Mesendoderm (in vitro differentiated cells): ENCODE measurements around the gene DISC1.
"Not testable (repeated sequence)": the region's sequence is repeated elsewhere in the genome, so short reads cannot be mapped to it uniquely, and the experiment has no call there.

Experiments
- DNase-seq: peaks from one replicate; pipeline ENCODE4 v3.0.0; 2013
- H2AK5ac ChIP-seq: 2 replicates; pipeline ENCODE4 v1.6.1; 2013; ENCODE audit warnings: low read length, inconsistent platforms
- H2BK120ac ChIP-seq: 2 replicates; pipeline ENCODE4 v1.6.1; 2013; ENCODE audit warnings: low read depth, mild to moderate bottlenecking, low read length, moderate library complexity, mixed read lengths
- H2BK15ac ChIP-seq: replicated peaks from 2 replicates; pipeline ENCODE4 v1.6.1; 2013; ENCODE audit warnings: low read depth, mild to moderate bottlenecking, moderate library complexity
- H2BK5ac ChIP-seq: 2 replicates; pipeline ENCODE4 v1.6.1; 2013; ENCODE audit warnings: low read length, inconsistent platforms
- H3K18ac ChIP-seq: 2 replicates; pipeline ENCODE4 v1.6.1; 2013; ENCODE audit warnings: mild to moderate bottlenecking, low read length, mixed read lengths
- H3K23ac ChIP-seq: one replicate; pipeline ENCODE4 v1.6.1; 2013; ENCODE audit warnings: low read length
- H3K27ac ChIP-seq: 2 replicates; pipeline ENCODE4 v1.5.1; 2013; ENCODE audit warnings: low read depth, mild to moderate bottlenecking, inconsistent platforms, low read length, moderate library complexity
- H3K27me3 ChIP-seq: 2 replicates; pipeline ENCODE4 v1.6.1; 2013; ENCODE audit warnings: low read length, control low read depth, mild to moderate bottlenecking, inconsistent platforms; ENCODE audit not compliant: insufficient read depth, poor library complexity
- H3K36me3 ChIP-seq: 2 replicates; pipeline ENCODE4 v1.6.1; 2013; ENCODE audit warnings: low read length, inconsistent platforms; ENCODE audit not compliant: control insufficient read depth, insufficient read depth
- H3K4ac ChIP-seq: one replicate; pipeline ENCODE4 v1.6.1; 2013; ENCODE audit warnings: low read depth, mild to moderate bottlenecking, low read length, moderate library complexity
- H3K4me1 ChIP-seq: 2 replicates; pipeline ENCODE4 v1.6.1; 2013; ENCODE audit warnings: low read depth, low read length, inconsistent platforms; ENCODE audit not compliant: control insufficient read depth
- H3K4me2 ChIP-seq: 2 replicates; pipeline ENCODE4 v1.6.1; 2013; ENCODE audit warnings: low read length
- H3K4me3 ChIP-seq: 2 replicates; pipeline ENCODE4 v1.5.1; 2013; ENCODE audit warnings: mild to moderate bottlenecking, low read length
- H3K56ac ChIP-seq: one replicate; pipeline ENCODE4 v1.6.1; 2013; ENCODE audit warnings: low read length
- H3K79me1 ChIP-seq: 2 replicates; pipeline ENCODE4 v1.6.1; 2013; ENCODE audit warnings: low read length, inconsistent platforms
- H3K79me2 ChIP-seq: 2 replicates; pipeline ENCODE4 v1.6.1; 2013; ENCODE audit warnings: mild to moderate bottlenecking, low read length; ENCODE audit not compliant: control insufficient read depth, insufficient read depth
- H3K9ac ChIP-seq: 2 replicates; pipeline ENCODE4 v1.6.1; 2013; ENCODE audit warnings: low read length, inconsistent platforms
- H4K5ac ChIP-seq: one replicate; pipeline ENCODE4 v1.6.1; 2013; ENCODE audit warnings: low read length
- H4K8ac ChIP-seq: one replicate; pipeline ENCODE4 v1.6.1; 2013; ENCODE audit warnings: low read depth, mild to moderate bottlenecking, control low read depth, low read length, moderate library complexity
- WGBS: extraction: QIAGEN DNeasy Blood & Tissue Kit; methylation state at CpG from one replicate; pipeline ENCODE4 v1.1.7; 2013; ENCODE audit warnings: low lambda C conversion rate, missing lambda C conversion rate; ENCODE audit not compliant: insufficient coverage; ENCODE audit errors: extremely low coverage; 5-methylcytosine and 5-hydroxymethylcytosine counted together

The DISC1 gene

DNA sequence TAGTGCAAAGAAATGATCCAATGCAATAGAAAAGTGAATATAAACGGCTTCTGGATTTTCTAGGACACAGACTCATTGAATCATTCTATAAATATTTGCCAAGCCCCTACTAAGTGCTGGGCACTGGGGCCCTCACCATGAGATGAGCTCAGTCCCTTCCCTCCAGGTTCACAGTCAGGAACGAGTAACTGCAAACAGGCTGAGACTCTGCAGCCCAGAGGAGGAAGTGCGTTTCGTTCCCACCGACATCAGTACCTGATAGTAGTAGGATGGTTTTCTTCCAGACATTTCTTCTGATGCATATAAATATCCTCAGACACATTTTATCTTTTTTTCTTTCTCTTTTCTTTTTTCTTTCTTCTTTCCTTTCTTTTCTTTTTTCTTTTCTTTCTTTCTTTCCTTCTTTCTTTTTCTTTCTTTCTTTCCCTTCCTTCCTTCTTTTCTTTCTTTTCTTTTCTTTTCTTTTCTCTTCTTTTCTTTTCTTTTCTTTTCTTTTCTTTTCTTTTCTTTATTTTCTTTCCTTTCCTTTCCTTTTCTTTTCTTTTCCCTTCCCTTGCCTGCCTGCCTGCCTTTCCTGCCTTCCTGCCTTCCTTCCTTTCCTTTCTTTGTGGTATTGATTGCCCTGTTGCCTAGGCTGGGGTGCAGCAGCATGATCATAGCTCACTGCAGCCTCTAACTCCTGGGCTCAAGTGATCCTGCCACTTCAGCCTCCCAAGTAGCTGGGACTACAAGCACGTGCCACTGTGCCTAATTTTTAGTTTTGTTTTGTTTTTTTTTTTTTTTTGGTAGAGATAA is 135.4 kb downstream of the DISC1 start:
- H2BK15ac ChIP-seq, result no peak overlapping the region
- H3K4me3 ChIP-seq, result no peak overlapping the region
- H3K79me1 ChIP-seq, result no peaks in the 10 kb centered on the region
- H3K27ac ChIP-seq, result no peak overlapping the region
- no peak overlapping the region for H4K5ac ChIP-seq
- H3K27me3 ChIP-seq, result no peaks in the 10 kb centered on the region
- no peak overlapping the region for H3K23ac ChIP-seq
- no peak overlapping the region for H2AK5ac ChIP-seq
- H3K4ac ChIP-seq, result no peak overlapping the region
- DNase-seq, result no peak
- peaks cover under 1% of the 10 kb centered on the region for H3K4me1 ChIP-seq
- no peak overlapping the region for H3K4me2 ChIP-seq
- H4K8ac ChIP-seq, result no peak overlapping the region
- H3K18ac ChIP-seq, result no peak overlapping the region
- WGBS, result no CpG with 5 or more reads among the region's 6 CpGs
- no peak overlapping the region for H3K9ac ChIP-seq
- H3K79me2 ChIP-seq, result no peaks in the 10 kb centered on the region
- no peak overlapping the region for H2BK120ac ChIP-seq
- H3K36me3 ChIP-seq, result no peaks in the 10 kb centered on the region
- H2BK5ac ChIP-seq, result no peak overlapping the region
- no peak overlapping the region for H3K56ac ChIP-seq

DNA sequence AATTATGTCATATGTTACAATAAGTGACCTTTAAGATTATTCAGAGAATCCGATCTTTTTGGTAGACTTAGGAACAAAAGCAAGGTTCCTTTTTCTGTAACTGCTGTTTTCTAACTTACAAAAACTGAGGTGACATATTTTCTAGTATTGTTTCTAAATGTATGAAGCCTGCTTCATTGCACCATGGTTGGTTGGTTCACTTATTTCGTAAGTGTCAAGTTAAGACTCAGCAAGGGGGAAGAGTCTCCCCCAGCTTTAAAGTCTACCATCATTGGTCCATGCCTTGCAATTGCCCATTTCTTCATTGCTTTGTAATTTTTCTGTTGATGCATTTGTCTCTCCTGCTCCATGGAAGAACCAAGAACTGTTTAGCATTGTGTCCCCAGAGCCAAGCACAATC is 136.9 kb downstream of the DISC1 start:
- H3K36me3 ChIP-seq, result no peaks in the 10 kb centered on the region
- no peak overlapping the region for H3K4ac ChIP-seq
- DNase-seq, result no peak
- no peak overlapping the region for H2BK15ac ChIP-seq
- H2AK5ac ChIP-seq, result no peak overlapping the region
- no peak overlapping the region for H4K5ac ChIP-seq
- no peak overlapping the region for H3K18ac ChIP-seq
- H4K8ac ChIP-seq, result no peak overlapping the region
- no peak overlapping the region for H3K27ac ChIP-seq
- no peak overlapping the region for H3K4me2 ChIP-seq
- peaks cover 3% of the 10 kb centered on the region for H3K4me1 ChIP-seq
- H3K79me1 ChIP-seq, result no peaks in the 10 kb centered on the region
- H3K27me3 ChIP-seq, result no peaks in the 10 kb centered on the region
- no peaks in the 10 kb centered on the region for H3K79me2 ChIP-seq
- no peak overlapping the region for H3K9ac ChIP-seq
- H3K56ac ChIP-seq, result no peak overlapping the region
- WGBS, result no CpG with 5 or more reads among the region's 2 CpGs
- H2BK120ac ChIP-seq, result no peak overlapping the region
- H3K4me3 ChIP-seq, result no peak overlapping the region
- H2BK5ac ChIP-seq, result no peak overlapping the region
- H3K23ac ChIP-seq, result no peak overlapping the region

DNA sequence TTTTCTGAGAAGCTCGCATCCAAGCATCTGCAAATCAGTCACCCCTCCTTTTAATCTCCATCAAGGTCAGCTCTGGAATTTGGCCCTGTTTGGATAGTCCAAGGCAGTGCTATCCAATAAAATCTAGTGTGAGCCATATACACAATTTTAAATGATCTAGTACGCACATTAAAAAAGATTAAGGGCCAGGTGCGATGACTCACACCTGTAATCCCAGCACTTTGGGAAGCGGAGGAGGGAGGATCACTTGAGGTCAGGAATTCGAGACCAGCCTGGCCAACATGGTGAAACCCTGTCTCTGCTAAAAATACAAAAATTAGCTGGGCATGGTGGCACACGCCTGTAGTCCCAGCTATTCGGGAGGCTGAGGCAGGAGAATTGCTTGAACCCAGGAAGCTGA is 139.2 kb downstream of the DISC1 start:
- H3K79me1 ChIP-seq, H4K5ac ChIP-seq, H2BK15ac ChIP-seq, H3K18ac ChIP-seq, DNase-seq, H2AK5ac ChIP-seq, H3K4me2 ChIP-seq, H3K4me3 ChIP-seq, H3K36me3 ChIP-seq, H3K27ac ChIP-seq, H3K27me3 ChIP-seq, H3K4ac ChIP-seq, H3K9ac ChIP-seq, H3K23ac ChIP-seq, H2BK5ac ChIP-seq, H3K56ac ChIP-seq, H4K8ac ChIP-seq, H2BK120ac ChIP-seq, H3K79me2 ChIP-seq, H3K4me1 ChIP-seq: not testable (repeated sequence)
- WGBS, result no CpG with 5 or more reads among the region's 7 CpGs

GRCh38 chr1:231767471-231767870 is 140.9 kb downstream of the DISC1 start:
- no peak overlapping the region for H3K4me2 ChIP-seq
- WGBS, result no CpG with 5 or more reads among the region's 4 CpGs
- H2BK15ac ChIP-seq, result no peak overlapping the region
- peak; percentile 16 for DNase-seq
- no peaks in the 10 kb centered on the region for H3K79me1 ChIP-seq
- H3K18ac ChIP-seq, result no peak overlapping the region
- no peaks in the 10 kb centered on the region for H3K36me3 ChIP-seq
- H2BK120ac ChIP-seq, result no peak overlapping the region
- H4K5ac ChIP-seq, result no peak overlapping the region
- no peak overlapping the region for H4K8ac ChIP-seq
- H3K4me3 ChIP-seq, result no peak overlapping the region
- H3K27me3 ChIP-seq, result no peaks in the 10 kb centered on the region
- no peak overlapping the region for H3K27ac ChIP-seq
- H3K56ac ChIP-seq, result no peak overlapping the region
- H3K79me2 ChIP-seq, result no peaks in the 10 kb centered on the region
- H3K9ac ChIP-seq, result no peak overlapping the region
- no peak overlapping the region for H2AK5ac ChIP-seq
- H3K4ac ChIP-seq, result no peak overlapping the region
- H3K4me1 ChIP-seq, result peaks cover 4% of the 10 kb centered on the region
- no peak overlapping the region for H3K23ac ChIP-seq
- H2BK5ac ChIP-seq, result no peak overlapping the region

GRCh38 chr1:231768416-231768815 is 141.8 kb downstream of the DISC1 start:
- H3K36me3 ChIP-seq, result no peaks in the 10 kb centered on the region
- WGBS, result no CpG with 5 or more reads among the region's 1 CpG
- H3K79me2 ChIP-seq, result no peaks in the 10 kb centered on the region
- H2BK5ac ChIP-seq, result no peak overlapping the region
- H3K27ac ChIP-seq, result no peak overlapping the region
- no peak overlapping the region for H3K56ac ChIP-seq
- no peak overlapping the region for H4K8ac ChIP-seq
- H2BK120ac ChIP-seq, result no peak overlapping the region
- H3K18ac ChIP-seq, result no peak overlapping the region
- H3K4me3 ChIP-seq, result no peak overlapping the region
- no peak overlapping the region for H3K23ac ChIP-seq
- no peak overlapping the region for H2BK15ac ChIP-seq
- no peak for DNase-seq
- H3K4me2 ChIP-seq, result no peak overlapping the region
- H3K9ac ChIP-seq, result no peak overlapping the region
- peaks cover 4% of the 10 kb centered on the region for H3K4me1 ChIP-seq
- H3K27me3 ChIP-seq, result no peaks in the 10 kb centered on the region
- no peak overlapping the region for H4K5ac ChIP-seq
- no peak overlapping the region for H2AK5ac ChIP-seq
- no peaks in the 10 kb centered on the region for H3K79me1 ChIP-seq
- no peak overlapping the region for H3K4ac ChIP-seq
